ENCODE results near the gene SPEF2. TPM values are rescaled to one million over a fixed set of nuclear protein-coding genes. Genes with fewer than 3 reads are reported as not detected.

Gene SPEF2
- total RNA-seq, 1 experiment from 2014 or later, result 2.3 TPM

DNA sequence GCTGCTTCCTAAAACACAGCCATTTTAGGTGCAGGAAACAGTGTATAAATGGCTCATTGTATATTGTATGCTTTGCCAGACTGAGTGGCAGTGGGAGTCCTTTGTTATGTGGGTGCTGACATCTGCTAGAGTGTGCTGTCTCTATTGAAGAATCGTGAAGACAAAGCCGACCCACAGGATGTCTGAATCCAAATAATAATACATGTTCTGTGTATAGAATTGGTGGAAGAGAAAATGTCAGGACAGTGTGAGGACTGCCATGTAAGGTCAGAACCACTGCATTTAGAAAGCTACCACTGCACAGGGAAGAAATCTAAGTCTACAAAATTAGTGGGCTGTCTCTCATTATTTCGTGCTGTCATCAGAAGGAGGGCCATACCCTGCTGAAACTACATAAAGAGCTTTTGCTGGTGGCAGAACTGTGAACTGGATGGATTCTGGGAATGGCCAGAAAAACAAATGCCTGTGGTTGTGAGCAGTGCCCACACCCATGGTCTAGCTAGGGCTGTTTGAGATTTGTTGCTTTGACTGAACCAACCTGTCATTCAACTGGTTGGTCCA is 241.5 kb downstream of the SPEF2 start:
- no peak for DNase-seq (ENCODE audit: low read depth)
- in situ Hi-C loops (cut with HindIII; ENCODE audit: low pct_unique_long_range_greater_than_20kb, low sequenced_read_pairs), result no loop called here

GRCh38 chr5:35860686-35861085 is 243.0 kb downstream of the SPEF2 start:
- DNase-seq (ENCODE audit: low read depth), result no peak
- in situ Hi-C loops (cut with HindIII; ENCODE audit: low pct_unique_long_range_greater_than_20kb, low sequenced_read_pairs), result no loop called here

- in situ Hi-C loops (cut with HindIII; ENCODE audit: low pct_unique_long_range_greater_than_20kb, low sequenced_read_pairs), result no loop called here
Observed at GRCh38 chr5:35861718-35862117, 244.1 kb downstream of the SPEF2 start.

DNA sequence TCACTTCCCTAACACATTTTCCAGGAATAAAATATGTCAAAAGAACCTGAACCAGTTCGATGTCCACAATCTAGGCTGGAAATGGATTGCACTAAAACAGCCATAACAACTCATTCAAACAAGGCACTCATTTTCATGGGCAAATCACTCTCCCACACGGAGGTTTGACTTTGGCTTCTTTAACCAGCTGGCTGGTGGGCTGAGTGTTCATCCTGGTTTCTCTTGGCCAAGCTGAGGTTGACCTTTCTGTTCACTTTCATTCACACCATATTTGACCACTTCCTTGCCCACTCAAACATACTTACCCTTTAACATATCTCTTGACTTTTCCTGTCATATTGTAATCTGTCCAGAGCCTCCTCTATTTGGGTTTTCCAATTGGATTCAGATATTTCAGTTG is 244.5 kb downstream of the SPEF2 start:
- no peak for DNase-seq (ENCODE audit: low read depth)
- in situ Hi-C loops (cut with HindIII; ENCODE audit: low pct_unique_long_range_greater_than_20kb, low sequenced_read_pairs), result no loop called here

More at GRCh38 chr5:35861718-35862117, 244.1 kb downstream of the SPEF2 start:
- DNase-seq (ENCODE audit: low read depth), result peak; percentile 33

DNA sequence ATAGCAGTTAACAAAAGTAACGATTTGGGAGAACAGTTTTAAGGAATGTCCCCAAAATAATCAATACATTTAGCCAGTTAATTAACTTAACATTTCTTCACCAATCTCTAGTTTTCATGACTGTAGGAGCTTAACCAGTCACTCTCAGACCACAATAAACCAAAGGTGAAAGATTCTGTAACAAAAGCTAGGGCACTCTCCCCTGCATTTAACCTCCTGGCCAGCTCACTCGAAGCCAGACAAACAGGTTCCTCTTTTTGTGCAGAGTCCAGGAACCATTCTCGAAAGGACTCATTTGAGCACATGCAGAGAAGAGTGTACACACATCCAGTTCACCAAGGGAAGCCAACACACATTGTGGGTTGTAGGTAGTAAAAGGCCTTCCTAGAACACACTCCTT is 245.5 kb downstream of the SPEF2 start:
- in situ Hi-C loops (cut with HindIII; ENCODE audit: low pct_unique_long_range_greater_than_20kb, low sequenced_read_pairs), result no loop called here

More for the DNA sequence above, 245.5 kb downstream of the SPEF2 start:
- DNase-seq (ENCODE audit: low read depth), result no peak

Other genes with a start within 250 kb of the SPEF2 start
- gene IL7R, start 239.0 kb downstream of the SPEF2 start, total RNA-seq (2014; rRNA removed; shearing (Covaris generic); ENCODE audit: low replicate concordance), result 0.07 TPM in 1 of 2 replicates, not detected in the other

Measured in Caki2 (cell line).